Peyer's patch (tissue), 4 donors: ENCODE data around the gene B3GNT2. TPM values are rescaled to one million over a fixed set of nuclear protein-coding genes. Genes with fewer than 3 reads are reported as not detected.

Experiments
- DNase-seq, 3 donors: peaks; one replicate each; pipeline ENCODE4 v3.0.0-alpha.2; 2017 to 2019
- H3K27ac ChIP-seq, 4 donors: fragments of 200-600 bp; sonication (generic); one replicate each; pipeline ENCODE4 v1.5.1; 2016 to 2019
- H3K27me3 ChIP-seq, 2 donors: fragments of 200-600 bp; sonication (generic); one replicate each; pipeline ENCODE4 v1.5.1; 2019
- H3K36me3 ChIP-seq, 3 donors: fragments of 200-600 bp; sonication (generic); one replicate each; pipeline ENCODE4 v1.5.1; 2016 to 2019
- H3K4me1 ChIP-seq, 4 donors: fragments of 200-600 bp; sonication (generic); one replicate each; pipeline ENCODE4 v1.5.1; 2016 to 2019
- H3K4me3 ChIP-seq, 4 donors: fragments of 200-600 bp; sonication (generic); 1 replicate in 3 of 4; 2 replicates in 1 of 4; pipeline ENCODE4 v1.5.1; 2016 to 2019; ENCODE audit warnings: mild to moderate bottlenecking in 1 of 4
- H3K9me3 ChIP-seq, 4 donors: fragments of 200-600 bp; sonication (generic); one replicate each; pipeline ENCODE4 v1.5.1; 2016 to 2019; ENCODE audit warnings: mild to moderate bottlenecking in 1 of 4
- CTCF ChIP-seq, 6 experiments: fragments of 450-650 bp in 4 of 6; fragments of 200-600 bp in 2 of 6; sonication (generic) in 1 of 6; IDR thresholded peaks; one replicate each; pipeline ENCODE4 v1.5.1; 2017 to 2019; ENCODE audit warnings: antibody characterized with exemption in 6 of 6, mild to moderate bottlenecking in 3 of 6, moderate library complexity in 1 of 6
- POLR2A ChIP-seq, 2 donors: fragments of 450-650 bp; IDR thresholded peaks; one replicate each; pipeline ENCODE4 v1.5.1; 2017; ENCODE audit warnings: antibody characterized with exemption in 2 of 2, mild to moderate bottlenecking in 2 of 2, moderate library complexity in 2 of 2
- total RNA-seq, 4 donors: library from RNA; depleted of rRNA; stranded (reverse); fragments of >200 nt; gene quantifications; one replicate each; pipeline ENCODE4 v1.1.0, GENCODE V29; 2016

The B3GNT2 gene
- total RNA-seq, 4 donors from 2014 or later, result 5.8 to 25.6 (median 18.7) TPM

DNA sequence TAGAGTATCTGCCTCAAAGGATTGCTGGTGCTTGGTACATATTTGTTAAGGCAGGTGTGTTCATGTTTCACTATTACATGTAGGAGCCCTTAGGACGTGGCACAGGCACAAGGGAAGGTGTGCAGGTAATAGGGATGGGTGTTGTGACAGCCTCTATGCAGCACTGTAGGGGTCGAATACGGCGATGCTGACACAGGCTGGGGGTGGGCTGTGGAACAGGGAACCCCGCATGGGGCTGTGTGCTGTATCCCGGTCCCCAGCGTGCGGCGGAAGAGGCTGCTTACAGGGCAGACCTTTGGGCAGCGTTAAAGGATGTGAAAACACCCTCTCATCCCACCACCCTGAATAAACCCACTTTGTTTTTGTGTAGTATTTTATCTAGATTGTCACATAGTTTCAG, 21.5 kb downstream of the B3GNT2 start:
- no peak overlapping the region for H3K4me3 ChIP-seq
- DNase-seq, result no peak
- H3K27ac ChIP-seq, result peak overlapping the region in 3 of 4 donors; percentile 27 to 62 (median 59)
- H3K9me3 ChIP-seq, result no peaks in the 10 kb centered on the region
- peaks cover 0 to 49% (median 5%) of the 10 kb centered on the region in 4 donors for H3K4me1 ChIP-seq
- peaks cover 0 to 2% (median 0%) of the 10 kb centered on the region in 3 donors for H3K36me3 ChIP-seq
- H3K27me3 ChIP-seq, result no peaks in the 10 kb centered on the region
- TF ChIP-seq POLR2A (IDR thresholded peaks at IDR 0.05) (no peak), CTCF (IDR thresholded peaks at IDR 0.05) (no peak)

DNA sequence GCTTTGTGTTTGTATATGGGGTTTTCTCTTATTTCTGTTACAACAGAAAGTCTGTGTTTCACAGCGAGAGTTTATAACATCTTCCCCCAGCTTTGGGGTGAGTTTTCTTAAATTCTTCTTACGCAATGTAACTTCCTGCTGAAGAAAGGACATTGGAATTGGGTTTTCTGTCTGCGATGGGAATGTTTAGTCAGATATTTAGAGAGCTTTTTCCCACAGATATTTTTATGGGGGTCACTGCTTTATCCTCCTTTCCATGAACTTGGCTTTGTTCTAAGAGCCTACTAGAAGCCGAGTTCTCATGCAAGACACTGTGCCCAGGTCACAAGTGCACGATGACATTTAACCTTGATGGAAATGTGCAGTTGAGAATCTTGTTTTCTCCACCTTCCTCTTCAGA, 22.1 kb downstream of the B3GNT2 start:
- no peaks in the 10 kb centered on the region for H3K9me3 ChIP-seq
- DNase-seq, result no peak
- H3K36me3 ChIP-seq, result peaks cover 0 to 8% (median 0%) of the 10 kb centered on the region in 3 donors
- peak overlapping the region in 2 of 4 donors; percentile 25 to 59 for H3K27ac ChIP-seq
- TF ChIP-seq POLR2A (IDR thresholded peaks at IDR 0.05) (no peak), CTCF (IDR thresholded peaks at IDR 0.05) (no peak)
- no peaks in the 10 kb centered on the region for H3K27me3 ChIP-seq
- no peak overlapping the region for H3K4me3 ChIP-seq
- H3K4me1 ChIP-seq, result peaks cover 0 to 49% (median 6%) of the 10 kb centered on the region in 4 donors

DNA sequence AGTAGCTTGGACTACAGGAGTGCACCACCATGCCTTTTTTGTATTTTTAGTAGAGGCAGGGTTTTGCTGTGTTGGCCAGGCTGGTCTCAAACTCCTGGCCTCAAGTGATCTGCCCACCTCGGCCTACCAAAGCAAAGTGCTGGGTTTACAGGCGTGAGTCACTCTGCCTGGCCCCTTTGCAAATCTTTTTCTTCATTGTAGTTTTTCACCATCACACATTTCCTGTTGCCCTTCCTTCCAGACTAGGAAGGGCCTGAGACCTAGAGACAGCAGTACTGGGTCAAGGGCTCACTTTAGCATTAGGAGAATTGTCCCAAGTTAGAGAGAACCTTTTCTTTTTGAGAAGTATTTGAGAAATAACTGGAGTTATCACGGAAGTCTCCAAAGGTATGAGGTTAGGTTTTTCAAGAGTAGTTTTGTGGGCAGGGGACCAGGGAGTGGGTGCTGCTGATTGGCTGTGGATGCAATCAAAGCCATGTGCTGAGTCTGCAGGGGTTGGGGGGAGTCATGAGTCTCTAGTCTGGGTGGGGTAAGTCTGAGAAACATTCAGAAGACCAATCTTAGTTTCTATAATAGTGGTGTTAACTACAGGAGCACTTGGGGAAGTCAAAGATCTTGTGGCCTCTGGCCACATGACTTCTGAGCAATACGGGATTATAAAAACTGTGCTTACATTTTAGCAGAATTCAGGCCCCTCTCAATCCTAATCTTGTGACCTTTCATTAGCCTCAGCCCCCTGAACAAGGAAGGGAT, 23.7 kb downstream of the B3GNT2 start:
- peaks cover 0 to 9% (median 0%) of the 10 kb centered on the region in 3 donors for H3K36me3 ChIP-seq
- H3K4me1 ChIP-seq, result peaks cover 0 to 46% (median 4%) of the 10 kb centered on the region in 4 donors
- no peak overlapping the region for H3K4me3 ChIP-seq
- no peaks in the 10 kb centered on the region for H3K27me3 ChIP-seq
- H3K9me3 ChIP-seq, result no peaks in the 10 kb centered on the region
- TF ChIP-seq POLR2A (IDR thresholded peaks at IDR 0.05), result no peak
- no peak for TF ChIP-seq CTCF (IDR thresholded peaks at IDR 0.05)
- H3K27ac ChIP-seq, result no peak overlapping the region
- no peak for DNase-seq

DNA sequence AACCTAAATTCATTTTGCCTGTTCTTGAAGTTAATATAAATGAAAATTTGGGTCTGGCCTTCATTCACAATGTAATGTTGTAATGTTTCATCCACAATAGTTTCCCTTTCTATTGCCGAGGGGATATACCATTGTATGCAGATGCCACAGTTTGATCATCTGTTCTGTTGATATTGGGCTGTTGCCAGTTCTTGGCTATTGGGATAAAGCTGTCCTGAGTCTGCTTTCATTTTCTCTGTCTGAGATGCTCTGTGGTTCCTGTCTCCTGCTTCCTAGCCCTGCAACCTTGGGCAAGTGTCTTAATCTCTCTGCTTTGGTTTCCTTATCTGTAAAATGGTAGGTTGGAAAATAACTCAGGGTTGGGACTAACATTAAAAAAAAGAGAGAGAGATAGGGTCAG, 25.2 kb downstream of the B3GNT2 start:
- no peak overlapping the region for H3K4me3 ChIP-seq
- H3K9me3 ChIP-seq, result no peaks in the 10 kb centered on the region
- TF ChIP-seq POLR2A (IDR thresholded peaks at IDR 0.05), result no peak
- peaks cover 0 to 20% (median 0%) of the 10 kb centered on the region in 3 donors for H3K36me3 ChIP-seq
- no peaks in the 10 kb centered on the region for H3K27me3 ChIP-seq
- no peak for DNase-seq
- H3K4me1 ChIP-seq, result peaks cover 0 to 30% (median 4%) of the 10 kb centered on the region in 4 donors
- no peak overlapping the region for H3K27ac ChIP-seq

DNA sequence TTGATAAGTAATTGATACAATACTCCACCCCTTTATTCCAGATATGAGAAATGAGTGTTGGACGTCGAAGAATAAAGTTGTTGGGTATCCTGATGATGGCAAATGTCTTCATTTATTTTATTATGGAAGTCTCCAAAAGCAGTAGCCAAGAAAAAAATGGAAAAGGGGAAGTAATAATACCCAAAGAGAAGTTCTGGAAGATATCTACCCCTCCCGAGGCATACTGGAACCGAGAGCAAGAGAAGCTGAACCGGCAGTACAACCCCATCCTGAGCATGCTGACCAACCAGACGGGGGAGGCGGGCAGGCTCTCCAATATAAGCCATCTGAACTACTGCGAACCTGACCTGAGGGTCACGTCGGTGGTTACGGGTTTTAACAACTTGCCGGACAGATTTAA, 26.3 kb downstream of the B3GNT2 start:
- Histone ChIP-seq H3K36me3 (peaks cover 0 to 20% (median 0%) of the 10 kb centered on the region in 3 donors), H3K27me3 (no peaks in the 10 kb centered on the region), H3K4me3 (no peak overlapping the region), H3K27ac (peak overlapping the region in 1 of 4 donors; percentile 1), H3K9me3 (no peaks in the 10 kb centered on the region), H3K4me1 (peaks cover 0 to 20% (median 2%) of the 10 kb centered on the region in 4 donors)
- DNase-seq, result no peak
- no peak for TF ChIP-seq CTCF (IDR thresholded peaks at IDR 0.05)
- TF ChIP-seq POLR2A (IDR thresholded peaks at IDR 0.05), result no peak

DNA sequence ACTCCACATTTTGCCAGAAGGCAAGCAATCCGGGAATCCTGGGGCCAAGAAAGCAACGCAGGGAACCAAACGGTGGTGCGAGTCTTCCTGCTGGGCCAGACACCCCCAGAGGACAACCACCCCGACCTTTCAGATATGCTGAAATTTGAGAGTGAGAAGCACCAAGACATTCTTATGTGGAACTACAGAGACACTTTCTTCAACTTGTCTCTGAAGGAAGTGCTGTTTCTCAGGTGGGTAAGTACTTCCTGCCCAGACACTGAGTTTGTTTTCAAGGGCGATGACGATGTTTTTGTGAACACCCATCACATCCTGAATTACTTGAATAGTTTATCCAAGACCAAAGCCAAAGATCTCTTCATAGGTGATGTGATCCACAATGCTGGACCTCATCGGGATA, 26.8 kb downstream of the B3GNT2 start:
- TF ChIP-seq POLR2A (IDR thresholded peaks at IDR 0.05), result no peak
- no peak for TF ChIP-seq CTCF (IDR thresholded peaks at IDR 0.05)
- Histone ChIP-seq H3K4me1 (peaks cover 0 to 15% (median 2%) of the 10 kb centered on the region in 4 donors), H3K4me3 (no peak overlapping the region), H3K36me3 (peaks cover 0 to 20% (median 0%) of the 10 kb centered on the region in 3 donors), H3K27me3 (no peaks in the 10 kb centered on the region), H3K27ac (peak overlapping the region in 1 of 4 donors; percentile 1), H3K9me3 (no peaks in the 10 kb centered on the region)
- no peak for DNase-seq
